ENCODE measurements around the gene BSG.
"Not testable (repeated sequence)": the region's sequence is repeated elsewhere in the genome, so short reads cannot be mapped to it uniquely, and the experiment has no call there.

The BSG gene

DNA sequence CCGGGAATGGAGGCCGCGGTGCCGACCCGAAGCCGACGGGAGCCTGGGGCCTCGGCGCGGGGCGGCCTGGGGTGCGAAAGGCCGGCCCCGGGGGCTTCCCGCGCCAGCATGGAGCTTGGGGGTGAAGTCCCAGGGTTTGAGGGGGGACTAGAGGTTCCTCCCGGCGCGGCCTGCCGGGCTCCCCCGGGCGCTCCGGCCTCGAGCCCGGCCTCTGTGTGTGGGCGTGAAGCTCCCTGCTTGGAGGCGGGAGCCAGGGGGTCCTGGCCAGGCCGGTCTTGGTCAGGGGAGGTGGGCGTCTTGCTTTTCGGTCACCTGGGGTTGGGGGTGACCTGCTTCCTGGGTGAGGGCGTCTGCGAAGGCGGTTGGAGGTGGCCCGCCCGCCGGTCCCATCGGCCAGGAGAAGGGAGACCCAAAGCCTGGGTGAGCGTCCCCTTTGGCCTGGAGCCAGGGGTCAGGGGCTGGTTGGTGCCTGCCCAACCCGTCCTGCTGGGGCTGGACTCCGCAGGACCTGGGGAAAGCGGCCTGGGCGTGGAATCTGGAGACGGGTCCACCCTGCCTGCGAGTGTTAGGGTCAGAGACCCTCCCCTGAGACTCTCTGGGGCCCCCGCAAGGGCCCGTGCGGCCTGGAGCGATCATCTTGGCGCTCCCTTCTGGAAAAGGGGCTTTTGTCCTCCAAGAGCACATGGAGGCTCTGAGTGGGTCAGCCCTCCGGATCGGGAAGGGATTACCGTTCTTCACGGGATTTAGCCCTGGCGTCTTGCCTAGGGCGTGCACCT, 535 bp downstream of the BSG start:
- no peak for DNase-seq (ENCODE audit: low spot score)

DNA sequence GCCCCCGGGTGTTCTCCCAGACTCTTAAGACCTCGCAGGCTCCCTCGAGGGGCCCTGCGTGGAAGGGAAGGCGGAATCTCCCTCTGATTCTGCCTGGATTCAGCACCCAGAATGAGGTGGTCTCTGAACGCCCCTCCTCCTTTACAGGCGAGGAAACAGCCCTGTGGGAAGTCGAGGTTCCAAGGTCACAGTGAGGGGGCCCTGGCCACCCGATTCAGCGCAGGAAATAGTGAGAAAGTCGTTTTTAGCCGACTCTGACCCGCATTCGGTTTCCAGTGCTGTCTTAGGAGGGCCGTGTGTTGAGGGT, 1.1 kb downstream of the BSG start:
- DNase-seq (ENCODE audit: low spot score): no peak

DNA sequence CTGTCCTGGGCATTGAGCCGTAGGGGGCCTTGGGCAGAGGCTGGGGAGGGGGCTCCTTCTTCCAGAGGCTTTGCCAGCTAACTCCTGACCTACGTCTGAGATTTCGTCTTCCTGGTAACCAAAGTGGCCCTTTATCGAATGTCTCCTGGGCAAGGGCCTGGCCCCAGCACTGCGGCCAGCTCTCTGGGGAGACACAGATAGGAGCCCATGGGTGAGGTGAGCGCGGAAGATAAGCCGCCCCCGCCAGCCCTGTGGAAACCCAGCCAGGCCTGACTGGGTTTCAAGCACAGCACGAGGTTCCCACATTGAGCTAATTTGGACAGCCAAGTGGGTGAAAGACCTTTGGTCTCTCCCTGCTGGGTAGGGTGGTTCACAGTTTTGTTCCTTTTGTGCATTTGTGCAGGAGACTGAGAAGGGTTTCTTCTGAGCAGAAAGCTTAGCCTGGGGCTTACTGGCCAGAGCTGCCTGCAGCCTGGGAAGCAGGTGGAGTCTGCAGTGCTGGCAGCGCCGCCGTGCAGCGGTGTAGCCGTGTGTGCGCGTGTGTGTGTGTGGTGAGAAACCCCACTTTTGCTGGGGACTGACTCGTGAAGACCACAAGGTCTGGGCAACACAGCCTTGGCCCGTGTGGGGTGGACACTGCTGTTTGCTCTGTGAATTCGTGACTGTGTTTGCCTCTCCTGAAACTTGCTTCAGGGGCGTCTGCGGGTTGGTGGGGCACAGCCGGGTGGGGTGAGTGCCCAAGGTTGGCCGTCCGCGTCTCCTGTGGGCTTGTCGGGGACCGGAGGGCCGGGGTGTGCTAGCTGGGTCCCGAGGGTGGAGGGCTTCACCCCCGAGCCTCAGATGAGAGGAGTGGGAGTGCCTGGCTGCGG, 2.5 kb downstream of the BSG start:
- DNase-seq (ENCODE audit: low spot score): peak; percentile 69

DNA sequence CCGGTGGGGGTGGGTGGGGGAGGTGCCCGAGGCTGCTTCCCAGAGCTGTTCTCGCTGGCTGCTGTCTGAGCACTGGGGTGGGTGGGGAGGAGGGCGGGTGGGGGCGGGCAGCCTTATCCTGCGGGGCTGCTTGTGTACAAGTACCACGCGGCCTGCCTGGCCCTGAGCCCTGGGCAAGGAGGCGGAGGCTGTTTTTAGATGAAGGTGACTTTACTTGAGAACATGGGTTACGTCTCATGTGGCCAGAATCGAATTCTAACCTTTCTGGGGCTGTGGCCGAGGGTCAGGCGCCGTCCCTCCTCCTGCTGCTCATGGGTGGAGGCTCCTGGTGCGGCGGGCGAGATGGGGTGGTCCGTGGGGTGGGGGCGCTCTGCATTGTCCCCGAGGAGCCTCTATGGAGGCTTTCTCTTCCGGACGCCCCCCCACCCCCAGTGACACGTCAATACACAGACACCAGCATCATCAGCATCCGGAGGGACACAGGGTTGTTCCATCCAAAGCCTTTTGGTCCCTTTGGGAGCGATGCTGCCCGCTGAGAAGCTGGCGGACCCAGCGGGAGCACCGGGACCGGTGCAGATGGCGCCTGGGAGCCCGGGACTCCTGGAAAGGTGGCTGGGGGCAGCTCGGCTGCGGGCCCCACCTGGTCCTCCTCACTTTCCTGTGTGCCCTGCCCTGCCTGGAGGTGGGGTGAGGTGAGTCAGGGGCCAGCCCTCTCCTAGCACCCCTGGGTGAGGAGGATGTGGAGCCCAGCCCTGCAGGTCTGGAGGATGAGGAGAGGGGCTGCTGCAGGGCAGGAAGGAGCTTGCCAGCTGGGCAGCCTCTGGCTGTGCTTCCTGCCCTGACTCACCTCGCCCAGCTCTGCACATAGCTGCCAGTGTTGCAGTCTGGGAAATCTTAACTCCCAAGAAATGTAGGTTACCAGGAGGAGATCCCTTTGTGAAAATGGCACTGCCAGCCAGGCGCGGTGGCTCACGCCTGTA, 3.4 kb downstream of the BSG start:
- peak; percentile 66 for DNase-seq (ENCODE audit: low spot score)

DNA sequence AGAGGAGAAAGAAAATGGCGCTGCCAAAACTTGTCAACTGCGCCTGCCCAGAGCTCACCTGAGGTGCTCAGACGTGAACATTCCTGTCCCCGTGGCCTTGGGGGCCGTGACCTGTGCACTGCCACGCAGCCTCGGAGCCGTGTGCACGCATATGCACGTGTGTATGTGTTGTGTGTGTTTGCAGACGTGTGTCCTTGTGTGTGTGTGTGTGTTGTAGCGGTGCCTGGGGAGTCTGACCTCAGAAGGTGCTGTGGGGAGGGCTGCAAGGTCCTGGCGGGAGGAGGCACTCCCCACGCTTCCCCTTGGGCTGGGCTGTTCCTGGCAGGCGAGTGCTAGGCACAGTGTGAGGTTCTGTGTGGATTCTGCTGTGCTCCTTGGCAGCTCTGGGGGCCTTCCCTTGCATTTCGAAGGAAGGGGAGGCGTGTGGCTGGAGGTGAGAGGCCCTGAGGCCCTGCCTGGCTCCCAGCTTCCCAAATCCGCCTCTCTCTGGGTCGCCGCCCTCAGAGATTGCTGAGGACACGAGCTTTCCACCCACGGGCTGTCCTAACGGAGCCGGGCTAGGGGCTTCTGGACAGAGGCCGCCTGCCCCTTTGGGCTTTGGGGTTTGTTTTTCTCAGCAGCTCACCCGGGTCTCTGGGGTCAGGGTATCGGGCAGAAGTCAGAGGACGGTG, 4.5 kb downstream of the BSG start:
- no peak for DNase-seq (ENCODE audit: low spot score)

DNA sequence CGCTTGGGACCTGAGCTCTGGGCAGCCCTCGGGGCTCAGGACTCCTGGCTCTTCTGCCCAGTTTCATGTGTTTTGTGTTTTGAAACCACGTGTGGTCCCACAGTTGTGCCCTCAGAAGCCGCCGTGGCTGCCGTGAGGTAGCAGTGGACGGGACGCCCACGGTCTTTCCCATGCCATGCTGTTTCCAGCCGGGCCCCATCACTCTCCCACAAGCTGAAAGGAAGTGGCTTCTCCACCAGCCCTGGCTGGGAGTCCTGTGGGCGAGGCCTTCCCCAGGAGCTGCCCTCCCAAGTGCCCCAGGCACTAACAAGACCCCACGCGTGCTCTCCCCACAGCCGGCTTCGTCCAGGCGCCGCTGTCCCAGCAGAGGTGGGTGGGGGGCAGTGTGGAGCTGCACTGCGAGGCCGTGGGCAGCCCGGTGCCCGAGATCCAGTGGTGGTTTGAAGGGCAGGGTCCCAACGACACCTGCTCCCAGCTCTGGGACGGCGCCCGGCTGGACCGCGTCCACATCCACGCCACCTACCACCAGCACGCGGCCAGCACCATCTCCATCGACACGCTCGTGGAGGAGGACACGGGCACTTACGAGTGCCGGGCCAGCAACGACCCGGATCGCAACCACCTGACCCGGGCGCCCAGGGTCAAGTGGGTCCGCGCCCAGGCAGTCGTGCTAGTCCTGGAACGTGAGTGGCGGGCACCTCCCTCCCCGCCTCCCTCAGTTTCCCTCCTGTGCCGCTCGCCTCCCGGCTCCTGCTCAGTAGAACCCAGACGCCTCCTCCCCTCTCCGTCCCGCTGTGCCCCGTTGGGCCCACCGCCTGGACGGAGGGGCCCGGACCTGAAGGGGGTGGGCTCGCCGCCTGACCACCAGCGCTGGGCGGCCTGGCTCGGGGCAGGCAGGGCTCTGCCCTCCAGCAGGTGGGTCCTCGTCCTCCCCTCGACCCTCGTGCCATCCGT, 5.3 kb downstream of the BSG start:
- DNase-seq (ENCODE audit: low spot score): no peak

DNA sequence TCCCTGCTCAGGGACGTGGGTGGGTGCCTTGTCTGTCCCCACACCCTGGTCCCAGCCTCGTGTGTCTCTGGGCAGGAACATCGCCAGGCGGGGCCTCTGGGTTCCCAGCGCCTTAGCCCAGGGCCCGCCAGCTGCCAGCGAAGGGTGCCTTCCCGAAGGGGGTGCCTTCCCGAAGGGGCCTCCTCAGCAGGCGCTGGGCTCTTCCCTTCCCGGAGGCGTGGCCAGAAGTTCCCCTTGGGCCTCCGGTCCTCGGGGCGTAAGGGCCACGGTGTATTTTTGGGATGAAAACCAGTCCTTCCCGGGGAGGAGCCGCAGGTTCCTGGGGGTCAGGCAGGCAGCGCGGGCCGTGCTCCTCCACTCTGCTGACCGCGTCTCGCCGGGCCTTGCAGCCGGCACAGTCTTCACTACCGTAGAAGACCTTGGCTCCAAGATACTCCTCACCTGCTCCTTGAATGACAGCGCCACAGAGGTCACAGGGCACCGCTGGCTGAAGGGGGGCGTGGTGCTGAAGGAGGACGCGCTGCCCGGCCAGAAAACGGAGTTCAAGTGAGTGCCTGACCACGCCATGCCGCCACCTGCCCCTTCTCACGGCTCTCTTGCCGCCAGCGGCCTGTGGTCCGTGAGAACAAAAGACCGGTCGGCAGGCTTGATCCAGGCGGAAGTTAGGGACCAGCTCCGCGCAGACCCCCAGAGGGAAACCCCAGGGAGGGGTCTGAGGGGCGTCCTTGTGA, 6.9 kb downstream of the BSG start:
- no peak for DNase-seq (ENCODE audit: low spot score)

DNA sequence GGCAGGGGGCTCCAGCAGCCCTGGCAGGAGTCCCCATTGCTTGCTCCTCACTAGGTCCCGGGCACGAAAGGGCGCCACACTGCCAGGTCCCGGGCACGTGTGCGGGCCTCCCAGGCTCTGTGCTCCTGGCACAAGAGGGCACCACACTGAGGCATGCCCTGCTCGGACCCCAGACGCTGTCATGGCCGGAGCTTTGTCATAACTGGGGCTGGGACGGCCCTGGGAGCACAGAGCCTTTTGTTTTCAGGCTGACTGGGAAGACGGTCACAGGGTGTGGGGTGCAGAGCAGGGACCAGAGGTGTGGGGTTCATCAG, 7.4 kb downstream of the BSG start:
- DNase-seq (ENCODE audit: low spot score): no peak

DNA sequence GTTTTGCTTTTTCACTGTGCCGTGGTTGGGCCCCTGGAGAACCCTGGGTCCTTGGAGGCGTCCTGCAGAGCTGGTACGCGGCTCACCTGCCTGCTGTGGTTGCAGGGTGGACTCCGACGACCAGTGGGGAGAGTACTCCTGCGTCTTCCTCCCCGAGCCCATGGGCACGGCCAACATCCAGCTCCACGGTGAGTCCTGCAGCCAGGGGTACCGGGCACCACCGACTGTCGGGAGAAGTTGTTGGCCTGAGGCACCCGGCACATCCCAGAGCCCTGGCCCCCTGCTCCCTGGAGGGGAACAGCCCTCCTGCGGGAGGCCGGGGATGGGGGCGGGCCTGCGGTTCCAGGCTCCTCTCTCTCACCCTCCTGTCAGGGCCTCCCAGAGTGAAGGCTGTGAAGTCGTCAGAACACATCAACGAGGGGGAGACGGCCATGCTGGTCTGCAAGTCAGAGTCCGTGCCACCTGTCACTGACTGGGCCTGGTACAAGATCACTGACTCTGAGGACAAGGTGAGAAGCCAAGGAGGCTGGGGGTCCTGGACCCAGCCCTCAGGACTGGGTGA, 8.0 kb downstream of the BSG start:
- DNase-seq (ENCODE audit: low spot score): no peak

DNA sequence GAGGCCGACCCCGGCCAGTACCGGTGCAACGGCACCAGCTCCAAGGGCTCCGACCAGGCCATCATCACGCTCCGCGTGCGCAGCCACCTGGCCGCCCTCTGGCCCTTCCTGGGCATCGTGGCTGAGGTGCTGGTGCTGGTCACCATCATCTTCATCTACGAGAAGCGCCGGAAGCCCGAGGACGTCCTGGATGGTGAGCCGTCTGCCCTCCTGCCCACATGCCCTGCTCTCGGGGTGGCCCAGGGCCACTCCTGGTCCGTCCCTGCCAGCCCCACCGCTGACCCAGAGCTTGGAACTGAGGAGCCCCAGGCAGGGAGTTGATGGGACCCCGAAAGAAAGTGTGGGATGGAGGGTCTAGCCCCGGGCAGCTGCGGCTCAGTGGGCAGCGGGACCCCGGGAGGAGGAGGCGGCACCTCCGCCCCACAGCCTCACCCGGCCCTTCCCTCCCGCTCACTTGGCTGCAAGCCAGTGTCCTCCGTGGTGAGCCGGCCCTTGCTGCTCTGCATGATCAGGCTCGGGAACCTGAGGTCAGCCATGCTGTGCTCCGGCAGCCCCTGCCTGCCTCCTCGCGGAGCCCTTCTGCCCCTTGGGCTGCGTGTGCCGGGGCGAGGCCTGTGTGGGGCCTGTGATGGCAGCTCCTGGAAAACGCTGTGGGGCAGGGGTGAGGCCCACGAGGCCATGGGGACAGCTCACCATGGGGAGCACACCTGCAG, 9.2 kb downstream of the BSG start:
- no peak for DNase-seq (ENCODE audit: low spot score)

DNA sequence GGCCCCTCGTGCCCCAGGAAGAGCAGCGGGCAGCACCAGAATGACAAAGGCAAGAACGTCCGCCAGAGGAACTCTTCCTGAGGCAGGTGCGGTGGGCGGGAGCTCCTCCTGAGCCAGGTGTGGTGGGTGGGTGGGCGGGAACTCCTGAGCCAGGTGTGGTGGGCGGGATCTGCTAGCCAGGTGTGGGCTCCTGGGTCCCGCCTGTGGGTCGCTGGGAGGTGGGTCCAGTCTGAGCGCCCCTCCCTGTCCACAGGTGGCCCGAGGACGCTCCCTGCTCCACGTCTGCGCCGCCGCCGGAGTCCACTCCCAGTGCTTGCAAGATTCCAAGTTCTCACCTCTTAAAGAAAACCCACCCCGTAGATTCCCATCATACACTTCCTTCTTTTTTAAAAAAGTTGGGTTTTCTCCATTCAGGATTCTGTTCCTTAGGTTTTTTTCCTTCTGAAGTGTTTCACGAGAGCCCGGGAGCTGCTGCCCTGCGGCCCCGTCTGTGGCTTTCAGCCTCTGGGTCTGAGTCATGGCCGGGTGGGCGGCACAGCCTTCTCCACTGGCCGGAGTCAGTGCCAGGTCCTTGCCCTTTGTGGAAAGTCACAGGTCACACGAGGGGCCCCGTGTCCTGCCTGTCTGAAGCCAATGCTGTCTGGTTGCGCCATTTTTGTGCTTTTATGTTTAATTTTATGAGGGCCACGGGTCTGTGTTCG, 10.3 kb downstream of the BSG start:
- no peak for DNase-seq (ENCODE audit: low spot score)

DNA sequence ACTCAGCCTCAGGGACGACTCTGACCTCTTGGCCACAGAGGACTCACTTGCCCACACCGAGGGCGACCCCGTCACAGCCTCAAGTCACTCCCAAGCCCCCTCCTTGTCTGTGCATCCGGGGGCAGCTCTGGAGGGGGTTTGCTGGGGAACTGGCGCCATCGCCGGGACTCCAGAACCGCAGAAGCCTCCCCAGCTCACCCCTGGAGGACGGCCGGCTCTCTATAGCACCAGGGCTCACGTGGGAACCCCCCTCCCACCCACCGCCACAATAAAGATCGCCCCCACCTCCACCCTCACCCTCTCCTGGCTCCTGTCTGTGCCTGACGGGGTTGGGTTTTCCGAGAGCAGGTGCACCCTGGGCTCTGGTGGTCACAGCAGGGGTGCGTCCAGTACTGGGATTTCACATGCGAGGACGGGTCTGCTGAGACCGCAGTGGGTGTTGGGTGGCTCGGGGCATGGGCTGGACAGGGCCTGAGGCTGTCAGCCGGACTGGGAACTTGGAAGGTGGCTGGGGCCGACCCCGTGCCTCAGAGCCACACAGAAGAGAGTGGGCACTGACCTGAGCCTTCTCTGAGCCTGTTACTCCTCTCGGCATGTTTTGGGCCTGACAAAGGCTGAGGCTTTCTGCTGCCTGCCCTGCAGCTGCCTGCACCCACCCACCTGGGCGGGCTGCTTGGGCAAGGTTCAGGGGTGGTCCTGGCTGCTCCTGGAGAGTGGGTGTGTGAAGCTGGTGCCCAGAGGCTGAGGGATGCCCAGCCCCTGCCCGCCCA, 11.0 kb downstream of the BSG start:
- no peak for DNase-seq (ENCODE audit: low spot score)

DNA sequence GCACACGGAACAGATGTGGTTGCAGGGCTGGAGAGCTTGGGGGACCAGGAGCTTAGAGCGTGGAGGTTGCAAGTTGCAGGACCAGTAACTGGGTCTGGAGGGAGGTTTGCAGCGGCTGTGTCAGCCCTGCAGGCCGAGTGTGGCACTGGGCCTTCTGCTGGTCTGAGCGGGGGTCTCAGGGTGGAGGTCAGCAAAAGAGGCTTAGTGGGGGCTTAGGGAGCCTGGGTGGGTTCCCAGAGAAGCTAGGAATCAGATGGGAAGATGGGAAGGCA, 11.5 kb downstream of the BSG start:
- DNase-seq (ENCODE audit: low spot score): no peak

DNA sequence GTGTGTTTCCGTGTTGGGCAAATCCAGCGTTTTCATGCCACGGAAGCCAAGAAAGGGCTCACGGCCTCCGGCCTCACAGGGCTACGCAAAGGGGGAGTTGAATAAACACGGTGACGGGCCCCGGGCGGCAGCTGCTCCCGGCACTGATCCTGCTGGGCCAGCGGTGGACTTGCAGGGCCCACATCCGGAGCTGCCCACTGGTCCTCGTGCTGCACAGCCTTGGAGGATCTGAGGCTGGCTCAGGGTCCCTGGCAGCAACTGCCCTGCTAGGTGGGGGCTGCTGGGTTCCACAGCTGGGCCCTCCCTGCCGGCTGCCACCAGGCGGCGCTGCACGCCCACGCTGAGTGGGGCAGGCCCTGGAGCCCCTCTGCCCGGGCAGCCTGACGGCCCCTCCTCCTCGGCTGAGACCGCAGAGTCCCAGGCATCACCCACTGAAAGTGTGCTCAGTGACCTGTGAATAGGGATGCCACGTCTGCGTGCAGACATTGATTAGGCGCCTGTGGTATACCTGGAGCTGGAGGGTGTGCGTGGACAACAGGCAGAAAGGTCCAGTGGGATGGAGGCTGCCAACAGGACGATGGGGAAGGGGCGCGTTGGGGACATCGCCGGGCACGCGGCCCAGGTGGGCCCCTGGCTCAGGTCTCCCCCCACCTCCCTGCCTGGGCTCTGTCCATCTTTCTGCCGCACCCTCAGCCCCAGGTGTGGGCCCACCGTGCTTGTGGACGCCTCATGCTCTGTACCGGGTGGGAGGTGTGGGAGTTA, 12.0 kb downstream of the BSG start:
- peak; percentile 74 for DNase-seq (ENCODE audit: low spot score)

DNA sequence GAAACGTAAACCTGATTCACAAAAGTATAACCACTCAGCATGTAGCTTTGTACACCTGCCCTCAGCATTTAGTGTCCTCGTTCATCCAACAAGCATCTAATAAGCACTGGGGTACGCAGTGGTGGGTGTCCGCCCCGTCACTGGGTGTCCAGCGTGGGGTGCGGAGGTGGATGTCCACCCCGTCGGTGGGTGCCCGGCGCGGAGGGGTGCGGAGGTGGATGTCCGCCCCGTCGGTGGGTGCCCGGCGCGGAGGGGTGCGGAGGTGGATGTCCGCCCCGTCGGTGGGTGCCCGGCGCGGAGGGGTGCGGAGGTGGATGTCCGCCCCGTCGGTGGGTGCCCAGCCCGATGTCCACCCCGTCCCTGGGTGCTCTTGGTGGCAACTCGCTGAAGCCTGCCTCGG, 12.8 kb downstream of the BSG start:
- not testable (repeated sequence) for DNase-seq (ENCODE audit: low spot score)

DNA sequence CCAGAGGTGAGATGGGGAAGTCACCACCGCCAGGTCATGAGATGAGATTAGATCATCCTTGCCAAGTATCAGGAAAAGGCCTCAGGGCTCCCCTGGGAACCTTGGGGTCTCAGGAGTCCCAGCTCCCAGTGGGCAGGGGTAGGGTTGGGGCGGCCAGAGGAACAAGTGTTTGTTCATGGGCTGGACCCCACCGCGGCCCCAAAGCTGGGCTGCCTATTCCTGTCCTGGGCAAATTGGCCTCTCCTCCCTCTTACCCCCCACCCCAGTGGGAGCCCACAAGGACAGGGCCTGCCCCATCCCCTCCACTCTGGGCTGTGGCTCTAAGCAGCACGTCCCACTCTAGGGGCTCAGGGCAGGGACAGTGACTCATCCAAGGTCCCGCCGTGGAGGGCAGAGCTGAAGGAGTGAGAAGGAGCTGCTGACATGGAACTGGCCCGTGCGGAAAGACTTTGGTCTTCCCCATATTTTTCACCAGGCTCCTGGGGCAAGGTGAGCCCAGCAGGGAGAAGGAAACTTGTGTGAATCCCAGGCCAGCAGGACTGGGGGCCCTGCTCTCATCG, 13.2 kb downstream of the BSG start:
- DNase-seq (ENCODE audit: low spot score): no peak
